Measurements from ENCODE around the gene STK36. TPM values are rescaled to one million over a fixed set of nuclear protein-coding genes. Genes with fewer than 3 reads are reported as not detected.
A peak's percentile ranks its signal among the peaks of the same experiment; 100 is the strongest.

STK36 gene
- total RNA-seq, 1 experiment from 2014 or later, result 20.7 TPM

- no TSS peak for BruUV-seq (replicated peaks)
- Mint-ChIP-seq H3K4me1 (ENCODE audit: insufficient read depth, unreplicated experiment) (no peaks in the 10 kb centered on the region), H3K4me3 (ENCODE audit: unreplicated experiment) (no peak overlapping the region), H3K36me3 (ENCODE audit: insufficient read depth, unreplicated experiment) (peaks cover 11% of the 10 kb centered on the region), H3K9me3 (ENCODE audit: unreplicated experiment) (no peaks in the 10 kb centered on the region), H3K27ac (ENCODE audit: low read depth, unreplicated experiment) (no peak overlapping the region), H3K27me3 (ENCODE audit: insufficient read depth, unreplicated experiment) (no peaks in the 10 kb centered on the region)
- POLR2A ChIA-PET, result interaction anchor here (1.5 kb wide), 1 partner anchor 30 kb away, joined by 6 read pairs; the partner anchor contains the start of genes RNF25 and STK36
- TF ChIP-seq, protein P1, sequence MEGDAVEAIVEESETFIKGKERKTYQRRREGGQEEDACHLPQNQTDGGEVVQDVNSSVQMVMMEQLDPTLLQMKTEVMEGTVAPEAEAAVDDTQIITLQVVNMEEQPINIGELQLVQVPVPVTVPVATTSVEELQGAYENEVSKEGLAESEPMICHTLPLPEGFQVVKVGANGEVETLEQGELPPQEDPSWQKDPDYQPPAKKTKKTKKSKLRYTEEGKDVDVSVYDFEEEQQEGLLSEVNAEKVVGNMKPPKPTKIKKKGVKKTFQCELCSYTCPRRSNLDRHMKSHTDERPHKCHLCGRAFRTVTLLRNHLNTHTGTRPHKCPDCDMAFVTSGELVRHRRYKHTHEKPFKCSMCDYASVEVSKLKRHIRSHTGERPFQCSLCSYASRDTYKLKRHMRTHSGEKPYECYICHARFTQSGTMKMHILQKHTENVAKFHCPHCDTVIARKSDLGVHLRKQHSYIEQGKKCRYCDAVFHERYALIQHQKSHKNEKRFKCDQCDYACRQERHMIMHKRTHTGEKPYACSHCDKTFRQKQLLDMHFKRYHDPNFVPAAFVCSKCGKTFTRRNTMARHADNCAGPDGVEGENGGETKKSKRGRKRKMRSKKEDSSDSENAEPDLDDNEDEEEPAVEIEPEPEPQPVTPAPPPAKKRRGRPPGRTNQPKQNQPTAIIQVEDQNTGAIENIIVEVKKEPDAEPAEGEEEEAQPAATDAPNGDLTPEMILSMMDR (IDR thresholded peaks at IDR 0.05; ENCODE audit: unreplicated experiment), result no peak
- CTCF ChIA-PET, result interaction anchor here (0.6 to 2.2 kb wide), 6 partner anchors 10 to 840 kb away, joined by 3 to 12 read pairs (median 3); no protein-coding TSS in a partner anchor
- DNase-seq (ENCODE audit: unreplicated experiment), result no peak
- intact Hi-C loops (cut with micrococcal nuclease), result no loop called here
Observed at GRCh38 chr2:218701806-218702205, 29.9 kb downstream of the STK36 start.

DNA sequence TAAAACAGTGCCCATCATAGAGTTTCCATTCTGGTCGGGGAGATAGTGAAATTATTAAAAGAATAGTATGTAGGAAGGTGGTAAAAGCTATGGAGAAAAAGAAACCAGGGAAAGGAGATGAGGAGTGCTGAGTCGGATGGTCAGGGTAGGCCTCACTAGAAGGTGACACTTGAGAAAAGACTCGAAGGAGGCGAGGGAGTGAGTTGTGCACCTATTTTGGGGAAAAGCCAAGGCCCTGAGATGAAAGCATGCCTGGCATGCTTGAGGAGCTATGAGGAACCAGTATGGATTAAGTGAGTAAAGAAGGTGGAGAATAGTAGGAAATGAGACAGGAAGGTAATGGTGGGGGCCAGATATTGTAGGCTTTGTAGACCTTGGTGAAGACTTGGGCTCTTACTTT lies 31.5 kb downstream of the STK36 start:
- DNase-seq (ENCODE audit: unreplicated experiment), result no peak
- BruUV-seq (replicated peaks), result no TSS peak
- Mint-ChIP-seq H3K4me1 (ENCODE audit: insufficient read depth, unreplicated experiment) (no peaks in the 10 kb centered on the region), H3K27ac (ENCODE audit: low read depth, unreplicated experiment) (no peak overlapping the region), H3K36me3 (ENCODE audit: insufficient read depth, unreplicated experiment) (peaks cover 11% of the 10 kb centered on the region), H3K9me3 (ENCODE audit: unreplicated experiment) (no peaks in the 10 kb centered on the region), H3K4me3 (ENCODE audit: unreplicated experiment) (no peak overlapping the region), H3K27me3 (ENCODE audit: insufficient read depth, unreplicated experiment) (no peaks in the 10 kb centered on the region)
- TF ChIP-seq, protein P1 (IDR thresholded peaks at IDR 0.05; ENCODE audit: unreplicated experiment), result no peak
- ChIA-PET POLR2A (interaction anchor here (1.1 to 1.5 kb wide), 2 partner anchors 31 to 655 kb away, joined by 3 to 6 read pairs; partner anchors contain the start of genes RNF25 and STK36), CTCF (interaction anchor here (0.9 to 2.2 kb wide), 3 partner anchors 16 to 144 kb away, joined by 3 to 12 read pairs (median 3); no protein-coding TSS in a partner anchor)
- intact Hi-C loops (cut with micrococcal nuclease), result no loop called here

GRCh38 chr2:218708086-218708485 lies 36.2 kb downstream of the STK36 start:
- ChIA-PET POLR2A (interaction anchor here (0.8 kb wide), 1 partner anchor 24 kb away, joined by 3 read pairs; no protein-coding TSS in a partner anchor), CTCF (interaction anchor here (0.6 to 1.2 kb wide), 7 partner anchors 21 to 487 kb away, joined by 3 to 8 read pairs (median 4); no protein-coding TSS in a partner anchor)
- Mint-ChIP-seq H3K4me3 (ENCODE audit: unreplicated experiment) (no peak overlapping the region), H3K27me3 (ENCODE audit: insufficient read depth, unreplicated experiment) (no peaks in the 10 kb centered on the region), H3K9me3 (ENCODE audit: unreplicated experiment) (no peaks in the 10 kb centered on the region), H3K4me1 (ENCODE audit: insufficient read depth, unreplicated experiment) (peaks cover 7% of the 10 kb centered on the region), H3K27ac (ENCODE audit: low read depth, unreplicated experiment) (no peak overlapping the region), H3K36me3 (ENCODE audit: insufficient read depth, unreplicated experiment) (peaks cover 7% of the 10 kb centered on the region)
- DNase-seq (ENCODE audit: unreplicated experiment), result no peak
- BruUV-seq (replicated peaks), result no TSS peak
- intact Hi-C loops (cut with micrococcal nuclease), result no loop called here
- TF ChIP-seq, protein P1 (IDR thresholded peaks at IDR 0.05; ENCODE audit: unreplicated experiment), result no peak

GRCh38 chr2:218709908-218710307 lies 38.0 kb downstream of the STK36 start:
- Mint-ChIP-seq H3K27ac (ENCODE audit: low read depth, unreplicated experiment) (no peak overlapping the region), H3K4me1 (ENCODE audit: insufficient read depth, unreplicated experiment) (peaks cover 15% of the 10 kb centered on the region), H3K36me3 (ENCODE audit: insufficient read depth, unreplicated experiment) (peaks cover 7% of the 10 kb centered on the region), H3K9me3 (ENCODE audit: unreplicated experiment) (no peaks in the 10 kb centered on the region), H3K4me3 (ENCODE audit: unreplicated experiment) (peak overlapping the region; percentile 98), H3K27me3 (ENCODE audit: insufficient read depth, unreplicated experiment) (no peaks in the 10 kb centered on the region)
- ChIA-PET POLR2A (interaction anchor here (0.6 to 1.9 kb wide), 10 partner anchors 12 to 184 kb away, joined by 3 to 19 read pairs (median 4); partner anchors contain the start of genes BCS1L, RNF25, STK36 and ZNF142), CTCF (interaction anchor here (0.5 to 4.4 kb wide), 31 partner anchors 11 to 850 kb away, joined by 3 to 41 read pairs (median 5); partner anchors contain the start of genes BCS1L, RNF25, STK36 and USP37)
- no peak for DNase-seq (ENCODE audit: unreplicated experiment)
- TF ChIP-seq, protein P1 (IDR thresholded peaks at IDR 0.05; ENCODE audit: unreplicated experiment), result no peak
- no TSS peak for BruUV-seq (replicated peaks)
- intact Hi-C loops (cut with micrococcal nuclease), result loop anchor here (2.0 kb wide), 1 partner anchor 21 kb away; no protein-coding TSS in a partner anchor

All from MCF 10A (cell line).